ENCODE results near the gene KCND3. TPM values are rescaled to one million over a fixed set of nuclear protein-coding genes. Genes with fewer than 3 reads are reported as not detected.

Gene KCND3
- total and polyA plus RNA-seq, 2 experiments from 2014 or later: 0.16 to 0.33 TPM

DNA sequence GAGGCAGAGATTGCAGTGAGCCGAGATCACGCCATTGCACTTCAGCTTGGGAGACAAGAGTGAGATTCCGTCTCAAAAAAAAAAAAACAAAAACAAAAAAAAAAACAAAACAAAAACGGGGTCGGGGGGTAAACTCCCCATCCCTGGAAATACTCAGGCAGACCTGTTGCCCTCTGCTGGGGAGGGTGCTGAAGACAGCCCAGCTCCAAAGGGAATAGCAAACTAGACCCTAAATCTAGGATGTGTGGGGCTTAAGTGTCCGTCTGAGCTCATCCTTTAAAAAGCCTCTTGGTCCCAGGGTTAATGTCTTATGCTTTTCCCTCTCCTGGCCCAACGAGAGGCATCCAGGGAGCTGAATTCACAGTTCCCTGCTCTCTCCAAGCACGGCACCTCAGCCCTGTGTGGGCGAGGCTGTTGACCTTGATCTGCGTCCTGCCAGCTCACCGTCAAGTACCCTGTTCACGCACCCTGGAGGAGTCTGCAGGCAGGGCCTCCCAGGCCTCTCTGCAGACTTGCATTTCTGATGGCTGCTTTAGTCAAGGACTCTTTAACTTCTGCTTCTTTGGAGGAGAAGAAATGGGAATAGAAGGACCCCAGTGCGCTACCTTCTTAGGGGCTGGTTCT lies 22.3 kb downstream of the KCND3 start:
- Histone ChIP-seq H3K9me3 (ENCODE audit: low read depth) (no peaks in the 10 kb centered on the region), H3K36me3 (no peaks in the 10 kb centered on the region), H3K27me3 (peaks cover 60% of the 10 kb centered on the region), H3K4me3 (no peak overlapping the region), H3K27ac (no peak overlapping the region), H3K4me1 (ENCODE audit: low read depth) (no peaks in the 10 kb centered on the region)
- DNase-seq (ENCODE audit: low read depth in 1 of 2, low spot score in 1 of 2): peak in 1 of 2 donors; percentile 68
- TF ChIP-seq, protein P1, sequence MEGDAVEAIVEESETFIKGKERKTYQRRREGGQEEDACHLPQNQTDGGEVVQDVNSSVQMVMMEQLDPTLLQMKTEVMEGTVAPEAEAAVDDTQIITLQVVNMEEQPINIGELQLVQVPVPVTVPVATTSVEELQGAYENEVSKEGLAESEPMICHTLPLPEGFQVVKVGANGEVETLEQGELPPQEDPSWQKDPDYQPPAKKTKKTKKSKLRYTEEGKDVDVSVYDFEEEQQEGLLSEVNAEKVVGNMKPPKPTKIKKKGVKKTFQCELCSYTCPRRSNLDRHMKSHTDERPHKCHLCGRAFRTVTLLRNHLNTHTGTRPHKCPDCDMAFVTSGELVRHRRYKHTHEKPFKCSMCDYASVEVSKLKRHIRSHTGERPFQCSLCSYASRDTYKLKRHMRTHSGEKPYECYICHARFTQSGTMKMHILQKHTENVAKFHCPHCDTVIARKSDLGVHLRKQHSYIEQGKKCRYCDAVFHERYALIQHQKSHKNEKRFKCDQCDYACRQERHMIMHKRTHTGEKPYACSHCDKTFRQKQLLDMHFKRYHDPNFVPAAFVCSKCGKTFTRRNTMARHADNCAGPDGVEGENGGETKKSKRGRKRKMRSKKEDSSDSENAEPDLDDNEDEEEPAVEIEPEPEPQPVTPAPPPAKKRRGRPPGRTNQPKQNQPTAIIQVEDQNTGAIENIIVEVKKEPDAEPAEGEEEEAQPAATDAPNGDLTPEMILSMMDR (IDR thresholded peaks at IDR 0.05; ENCODE audit: low read depth, low read length): no peak

DNA sequence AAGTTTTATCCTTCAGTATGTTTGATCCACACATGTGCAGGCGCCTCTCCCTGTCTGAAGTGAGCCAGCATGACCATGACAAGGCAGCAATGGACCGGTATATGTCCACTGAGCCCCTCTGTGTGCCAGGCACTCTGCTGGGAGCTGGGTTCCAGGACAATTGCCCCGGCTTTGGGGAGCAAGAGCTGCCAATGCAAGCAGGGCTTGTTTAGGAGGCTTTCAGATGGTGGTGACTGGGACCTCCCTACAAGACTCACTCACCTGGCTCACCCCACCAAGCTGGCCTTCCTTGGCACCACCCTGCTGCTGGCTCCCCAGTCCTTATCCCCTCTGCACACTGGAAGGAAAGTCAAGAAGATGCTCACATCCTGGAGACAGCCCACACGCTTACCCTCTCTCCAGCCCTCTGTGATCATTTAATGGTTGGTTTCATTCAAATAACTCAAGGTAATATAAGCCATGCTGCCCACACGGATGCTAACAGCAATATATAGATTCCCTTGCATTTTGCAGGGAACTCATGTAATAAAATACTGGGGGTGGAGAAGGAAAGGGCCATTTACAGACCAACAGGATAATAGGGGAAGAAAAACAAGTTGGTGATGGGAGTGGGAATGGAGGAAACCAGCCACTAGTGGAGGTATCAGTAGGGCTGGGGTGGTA lies 23.6 kb downstream of the KCND3 start:
- DNase-seq (ENCODE audit: low read depth in 1 of 2, low spot score in 1 of 2): no peak
- no peaks in the 10 kb centered on the region for H3K36me3 ChIP-seq
- H3K27ac ChIP-seq: no peak overlapping the region
- H3K4me1 ChIP-seq (ENCODE audit: low read depth): no peaks in the 10 kb centered on the region
- TF ChIP-seq, protein P1 (IDR thresholded peaks at IDR 0.05; ENCODE audit: low read depth, low read length): no peak
- H3K27me3 ChIP-seq: peaks cover 64% of the 10 kb centered on the region
- no peaks in the 10 kb centered on the region for H3K9me3 ChIP-seq (ENCODE audit: low read depth)
- no peak overlapping the region for H3K4me3 ChIP-seq

DNA sequence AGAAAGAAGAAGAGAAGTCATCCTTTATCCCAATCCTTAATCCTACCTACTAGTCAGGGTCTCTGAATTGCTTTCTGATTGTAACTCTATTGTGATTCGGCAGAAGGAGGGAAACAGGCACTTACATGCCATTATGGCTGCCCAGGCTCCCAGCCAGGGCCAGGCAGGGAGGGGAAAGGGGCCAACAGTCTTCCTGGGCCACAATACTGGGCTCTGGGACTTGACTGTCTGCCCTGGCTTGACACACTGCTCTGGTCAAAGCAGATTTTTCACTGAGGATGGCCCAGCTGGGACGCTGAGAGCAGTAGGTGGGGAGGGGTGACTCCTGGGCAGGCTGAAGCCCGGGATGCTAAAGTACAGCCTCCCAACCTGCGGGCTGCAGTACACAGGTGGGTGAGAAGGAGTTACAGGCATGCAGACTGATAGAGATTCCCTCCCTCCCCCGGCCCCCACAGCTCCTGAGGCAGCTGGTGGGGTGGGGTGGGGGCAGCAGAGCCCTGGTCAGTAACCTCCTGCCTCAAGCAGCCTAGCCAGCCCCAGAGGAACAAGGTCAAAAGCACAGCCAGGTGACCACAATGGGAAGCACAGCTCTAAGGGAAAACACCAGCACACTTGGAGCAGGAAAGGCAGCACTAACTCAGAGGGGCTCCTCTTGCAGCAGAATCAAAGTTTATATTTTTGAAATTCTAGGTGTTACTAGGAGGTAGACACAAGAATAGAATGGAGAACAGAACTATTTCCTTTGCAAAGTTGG lies 25.3 kb downstream of the KCND3 start:
- H3K27ac ChIP-seq: no peak overlapping the region
- no peaks in the 10 kb centered on the region for H3K9me3 ChIP-seq (ENCODE audit: low read depth)
- no peak for DNase-seq (ENCODE audit: low read depth in 1 of 2, low spot score in 1 of 2)
- H3K27me3 ChIP-seq: peaks cover 67% of the 10 kb centered on the region
- H3K4me3 ChIP-seq: no peak overlapping the region
- H3K36me3 ChIP-seq: no peaks in the 10 kb centered on the region
- TF ChIP-seq, protein P1 (IDR thresholded peaks at IDR 0.05; ENCODE audit: low read depth, low read length): no peak
- no peaks in the 10 kb centered on the region for H3K4me1 ChIP-seq (ENCODE audit: low read depth)

GRCh38 chr1:111961773-111962565 lies 27.5 kb downstream of the KCND3 start:
- Histone ChIP-seq H3K36me3 (no peaks in the 10 kb centered on the region), H3K27me3 (peaks cover 73% of the 10 kb centered on the region), H3K4me1 (ENCODE audit: low read depth) (no peaks in the 10 kb centered on the region), H3K27ac (no peak overlapping the region), H3K4me3 (no peak overlapping the region), H3K9me3 (ENCODE audit: low read depth) (no peaks in the 10 kb centered on the region)
- no peak for DNase-seq (ENCODE audit: low read depth in 1 of 2, low spot score in 1 of 2)
- TF ChIP-seq, protein P1 (IDR thresholded peaks at IDR 0.05; ENCODE audit: low read depth, low read length): no peak

DNA sequence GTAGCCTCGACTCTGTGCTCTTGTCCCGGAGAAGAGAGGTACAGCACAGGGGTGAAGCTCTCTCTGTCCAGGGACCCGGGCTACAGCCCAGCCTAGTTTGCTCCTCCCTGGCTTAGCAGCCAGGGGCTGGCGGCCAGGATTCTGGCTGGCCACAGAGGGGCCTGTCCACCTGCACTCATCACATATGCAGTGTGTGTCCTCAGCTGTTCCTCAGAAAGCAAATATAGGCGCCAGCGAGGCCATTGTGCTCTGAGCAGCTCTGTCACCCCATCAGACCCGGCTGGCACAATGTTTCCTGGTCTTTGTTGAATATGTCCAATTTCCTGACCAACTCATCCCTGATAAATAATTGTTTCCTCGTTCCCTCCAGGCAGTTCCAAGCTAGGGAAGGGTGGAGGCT lies 28.5 kb downstream of the KCND3 start:
- TF ChIP-seq, protein P1 (IDR thresholded peaks at IDR 0.05; ENCODE audit: low read depth, low read length): no peak
- Histone ChIP-seq H3K4me3 (no peak overlapping the region), H3K36me3 (no peaks in the 10 kb centered on the region), H3K9me3 (ENCODE audit: low read depth) (no peaks in the 10 kb centered on the region), H3K4me1 (ENCODE audit: low read depth) (no peaks in the 10 kb centered on the region), H3K27ac (no peak overlapping the region), H3K27me3 (peaks cover 67% of the 10 kb centered on the region)
- DNase-seq (ENCODE audit: low read depth in 1 of 2, low spot score in 1 of 2): no peak

Measured in cardiac muscle cell (in vitro differentiated cells and primary cell).